ENCODE measurements around the gene SPTBN1.

SPTBN1 gene
- 403 to 745 reads per million in 2 donors for total RNA-seq

- DNase-seq = peak; percentile 15
These were observed at the start of gene SPTBN1 for GRCh38 chr2:54455563-54456361. Gene SPTBN1, plus strand, starts transcription at chr2:54456327. Its CDS starts 70,092 bp downstream, at chr2:54526419.

GRCh38 chr2:54407693-54408092 lies 48.4 kb upstream of the SPTBN1 start:
- DNase-seq = no peak

GRCh38 chr2:54408288-54408687 lies 47.8 kb upstream of the SPTBN1 start:
- DNase-seq = no peak

GRCh38 chr2:54409752-54410151 lies 46.4 kb upstream of the SPTBN1 start:
- no peak for DNase-seq

GRCh38 chr2:54411801-54412354 lies 44.2 kb upstream of the SPTBN1 start:
- DNase-seq = no peak

- DNase-seq = no peak
These were observed 39.8 kb upstream of the SPTBN1 start for GRCh38 chr2:54416166-54416813.

GRCh38 chr2:54416938-54417337 lies 39.2 kb upstream of the SPTBN1 start:
- DNase-seq = no peak

GRCh38 chr2:54417577-54417976 lies 38.5 kb upstream of the SPTBN1 start:
- DNase-seq = no peak

GRCh38 chr2:54419388-54419787 lies 36.7 kb upstream of the SPTBN1 start:
- no peak for DNase-seq

- DNase-seq = no peak
These were observed 36.1 kb upstream of the SPTBN1 start for GRCh38 chr2:54419855-54420523.

GRCh38 chr2:54420524-54421172 lies 35.5 kb upstream of the SPTBN1 start:
- DNase-seq = no peak

- no peak for DNase-seq
These were observed 34.0 kb upstream of the SPTBN1 start for GRCh38 chr2:54422072-54422581.

- DNase-seq = no peak
These were observed 32.9 kb upstream of the SPTBN1 start for GRCh38 chr2:54423213-54423612.

GRCh38 chr2:54424555-54425163 lies 31.5 kb upstream of the SPTBN1 start:
- DNase-seq = no peak

- DNase-seq = no peak
These were observed 27.9 kb upstream of the SPTBN1 start for GRCh38 chr2:54428108-54428831.

GRCh38 chr2:54429054-54429453 lies 27.1 kb upstream of the SPTBN1 start:
- no peak for DNase-seq

GRCh38 chr2:54429811-54430551 lies 26.1 kb upstream of the SPTBN1 start:
- DNase-seq = no peak

- no peak for DNase-seq
These were observed 25.5 kb upstream of the SPTBN1 start for GRCh38 chr2:54430649-54431048.

GRCh38 chr2:54432251-54433015 lies 23.7 kb upstream of the SPTBN1 start:
- no peak for DNase-seq

- no peak for DNase-seq
These were observed 21.9 kb upstream of the SPTBN1 start for GRCh38 chr2:54434229-54434628.
